ENCODE results near the gene KIFC1.

Gene KIFC1

DNA sequence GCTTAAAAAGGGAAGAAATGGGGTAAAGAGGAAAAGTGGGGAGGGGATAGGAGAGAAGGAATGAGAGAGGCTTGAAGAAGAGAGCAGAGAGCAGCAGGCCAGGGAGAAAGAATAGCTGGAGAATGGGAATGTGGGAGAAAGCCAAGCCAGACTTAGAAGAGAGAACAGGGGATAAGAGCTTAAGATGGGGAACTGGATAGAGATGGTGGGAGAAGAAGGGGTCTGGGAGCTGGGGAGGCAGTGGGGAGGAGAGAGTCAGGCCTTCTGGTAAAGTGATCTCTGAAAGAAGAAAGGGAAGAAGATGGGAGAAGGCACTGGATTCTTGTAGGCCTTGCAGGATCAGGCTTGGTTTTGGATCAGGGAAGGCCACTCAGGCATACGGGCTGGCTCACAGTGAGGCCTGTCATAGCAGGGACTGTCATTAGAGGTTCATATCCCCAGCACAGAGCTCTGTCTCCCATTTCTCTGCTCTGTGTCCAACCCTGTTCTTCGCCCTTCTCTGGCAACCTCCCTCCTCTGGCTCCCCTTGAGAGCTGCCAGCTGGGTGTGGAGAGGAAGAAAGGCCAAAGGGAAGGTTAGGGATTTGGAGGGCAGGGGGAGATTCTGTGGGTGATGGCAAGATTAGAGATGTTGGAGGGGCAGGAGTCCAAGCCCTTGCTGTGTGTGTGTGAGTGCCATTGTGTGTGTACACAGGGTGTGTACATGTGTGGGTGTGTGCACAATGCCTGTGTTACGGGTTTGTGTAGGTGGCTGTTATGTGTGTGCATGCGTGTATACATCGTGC lies 37.5 kb downstream of the KIFC1 start:
- no peak for TF ChIP-seq CTCF (IDR thresholded peaks at IDR 0.05; ENCODE audit: extremely low read depth, missing control alignments)
- DNase-seq (ENCODE audit: low spot score) = no peak

DNA sequence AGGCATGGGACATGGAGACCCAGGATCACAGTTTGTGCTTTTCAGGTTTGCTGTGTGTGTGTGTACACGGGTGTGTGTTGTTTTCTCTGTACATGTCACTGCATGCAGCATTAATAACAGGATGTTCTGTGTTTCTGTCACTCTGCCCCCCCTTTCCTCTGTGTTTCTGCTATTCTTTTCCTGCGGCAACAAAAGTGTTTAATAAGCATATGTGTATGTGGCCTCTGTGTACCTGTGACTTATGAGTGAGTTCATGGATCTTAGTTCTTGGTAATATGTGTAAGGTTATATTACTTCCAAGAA lies 38.1 kb downstream of the KIFC1 start:
- DNase-seq (ENCODE audit: low spot score) = no peak
- TF ChIP-seq CTCF (IDR thresholded peaks at IDR 0.05; ENCODE audit: extremely low read depth, missing control alignments) = no peak

- no peak for TF ChIP-seq CTCF (IDR thresholded peaks at IDR 0.05; ENCODE audit: extremely low read depth, missing control alignments)
Observed at GRCh38 chr6:33430334-33430733, 38.7 kb downstream of the KIFC1 start.

GRCh38 chr6:33430991-33431879 lies 39.6 kb downstream of the KIFC1 start:
- peak; percentile 95 for DNase-seq (ENCODE audit: low spot score)
- no peak for TF ChIP-seq CTCF (IDR thresholded peaks at IDR 0.05; ENCODE audit: extremely low read depth, missing control alignments)

More at GRCh38 chr6:33430334-33430733, 38.7 kb downstream of the KIFC1 start:
- DNase-seq (ENCODE audit: low spot score) = no peak

DNA sequence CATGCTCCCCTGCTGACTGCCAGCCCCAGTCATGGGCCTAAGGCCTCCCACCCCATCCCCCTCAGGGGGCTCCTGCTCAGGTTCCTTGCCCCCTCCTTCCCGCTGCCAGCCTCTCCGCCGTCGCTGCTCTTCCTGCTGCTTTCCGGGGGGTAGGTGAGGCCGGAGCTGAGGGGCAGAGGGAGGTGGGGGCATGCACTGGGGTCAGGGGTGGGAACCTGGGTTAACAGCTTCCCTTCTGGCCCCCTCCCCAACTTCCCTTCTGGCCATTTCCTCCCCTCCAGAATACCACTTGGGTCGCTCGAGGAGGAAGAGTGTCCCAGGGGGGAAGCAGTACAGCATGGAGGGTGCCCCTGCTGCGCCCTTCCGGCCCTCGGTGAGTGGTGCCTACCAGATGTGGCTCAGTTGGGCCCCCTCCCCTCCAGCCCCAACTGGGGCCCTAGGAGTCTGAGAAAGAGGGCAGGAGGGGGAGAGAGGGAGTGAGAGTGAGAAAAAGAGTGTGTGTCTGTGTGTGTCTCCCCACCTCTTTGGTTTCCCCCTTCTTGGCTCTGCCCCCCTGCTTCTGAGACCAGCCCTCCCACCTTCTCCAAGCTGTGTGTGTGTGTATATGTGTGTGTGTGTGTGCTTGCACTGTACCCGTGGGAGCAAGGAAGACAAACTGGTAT lies 40.4 kb downstream of the KIFC1 start:
- DNase-seq (ENCODE audit: low spot score) = no peak
- no peak for TF ChIP-seq CTCF (IDR thresholded peaks at IDR 0.05; ENCODE audit: extremely low read depth, missing control alignments)

GRCh38 chr6:33432546-33432945 lies 40.9 kb downstream of the KIFC1 start:
- no peak for DNase-seq (ENCODE audit: low spot score)
- TF ChIP-seq CTCF (IDR thresholded peaks at IDR 0.05; ENCODE audit: extremely low read depth, missing control alignments) = no peak
